BJ (cell line): Measurements from ENCODE around the gene RMI1. TPM values are rescaled to one million over a fixed set of nuclear protein-coding genes. Genes with fewer than 3 reads are reported as not detected.
A peak's percentile ranks its signal among the peaks of the same experiment; 100 is the strongest.

Experiments used
- CTCF ChIA-PET: fragments of 350-600 bp; formaldehyde crosslinking; extraction: SDS; loops from one replicate; lab custom pipeline; 2021; ENCODE audit warnings: antibody characterized with exemption, inconsistent platforms; lab: Yijun Ruan, JAX
- POLR2A ChIA-PET: fragments of 300-600 bp; sonication (Branson Sonifier 250); formaldehyde crosslinking; extraction: SDS; loops from one replicate; lab custom pipeline; 2021; ENCODE audit warnings: antibody characterized with exemption; lab: Charles Lee
- DNase-seq: peaks from one replicate; pipeline ENCODE4 v3.0.0-alpha.2; 2011; ENCODE audit warnings: low read depth
- H3K27me3 ChIP-seq: 2 replicates; pipeline ENCODE4 v1.6.0; 2011; ENCODE audit warnings: low read length; ENCODE audit not compliant: control insufficient read depth, insufficient read depth
- H3K36me3 ChIP-seq: 2 replicates; pipeline ENCODE4 v1.5.1; 2011; ENCODE audit warnings: low read length; ENCODE audit not compliant: control insufficient read depth, insufficient read depth
- H3K4me3 ChIP-seq: 2 replicates; pipeline ENCODE4 v1.5.1; 2011; ENCODE audit warnings: low read depth, mild to moderate bottlenecking, control low read depth, low read length
- CTCF ChIP-seq: IDR thresholded peaks from 2 replicates; pipeline ENCODE4 v1.5.1; 2011; ENCODE audit warnings: low read depth, mild to moderate bottlenecking, control low read depth, inconsistent platforms, low read length, moderate library complexity; ENCODE audit not compliant: insufficient read depth
- polyA plus RNA-seq: library from polyadenylated mRNA; depleted of rRNA; stranded (reverse); fragments of >200 nt; gene quantifications from 2 replicates; pipeline ENCODE4 v1.2.3, GENCODE V29; 2011

RMI1 gene
- polyA plus RNA-seq, 1 experiment = 0.76 TPM

GRCh38 chr9:83975300-83975699, 5.3 kb upstream of the RMI1 start:
- ChIA-PET POLR2A (interaction anchor here (0.6 kb wide), 1 partner anchor 16 kb away, joined by 4 read pairs; no protein-coding TSS in a partner anchor), CTCF (interaction anchor here (0.7 to 1.2 kb wide), 2 partner anchors 52 to 198 kb away, joined by 3 to 4 read pairs; no protein-coding TSS in a partner anchor)
- no peak for DNase-seq
- Histone ChIP-seq H3K4me3 (no peak overlapping the region), H3K36me3 (peaks cover 24% of the 10 kb centered on the region), H3K27me3 (no peaks in the 10 kb centered on the region)
- no peak for TF ChIP-seq CTCF

- no peak for DNase-seq
- POLR2A ChIA-PET = interaction anchor here (1.1 kb wide), 1 partner anchor 56 kb away, joined by 7 read pairs; the partner anchor contains the start of gene KIF27
- no peak overlapping the region for H3K4me3 ChIP-seq
- TF ChIP-seq CTCF = no peak
- H3K27me3 ChIP-seq = no peaks in the 10 kb centered on the region
- H3K36me3 ChIP-seq = peaks cover 22% of the 10 kb centered on the region
- CTCF ChIA-PET = interaction anchor here (1.2 kb wide), 3 partner anchors 16 to 285 kb away, joined by 4 read pairs; no protein-coding TSS in a partner anchor
Measured at GRCh38 chr9:83976372-83976771, 4.2 kb upstream of the RMI1 start.

GRCh38 chr9:83977196-83977595, 3.4 kb upstream of the RMI1 start:
- TF ChIP-seq CTCF = no peak
- no peak for DNase-seq
- POLR2A ChIA-PET = interaction anchor here (1.1 kb wide), 1 partner anchor 57 kb away, joined by 7 read pairs; the partner anchor contains the start of gene KIF27
- CTCF ChIA-PET = interaction anchor here (1.2 kb wide), 2 partner anchors 17 to 284 kb away, joined by 4 read pairs; no protein-coding TSS in a partner anchor
- H3K4me3 ChIP-seq = peak overlapping the region; percentile 100
- no peaks in the 10 kb centered on the region for H3K27me3 ChIP-seq
- H3K36me3 ChIP-seq = peaks cover 18% of the 10 kb centered on the region

- peaks cover 11% of the 10 kb centered on the region for H3K36me3 ChIP-seq
- POLR2A ChIA-PET = interaction anchor here (0.6 to 1.0 kb wide), 3 partner anchors 45 to 203 kb away, joined by 3 to 5 read pairs (median 4); no protein-coding TSS in a partner anchor
- CTCF ChIA-PET = interaction anchor here (0.8 to 1.8 kb wide), 4 partner anchors 193 to 336 kb away, joined by 3 to 13 read pairs (median 6); no protein-coding TSS in a partner anchor
Measured at GRCh38 chr9:83978992-83979811, 1.4 kb upstream of the RMI1 start.

More at GRCh38 chr9:83978992-83979811, 1.4 kb upstream of the RMI1 start:
- H3K27me3 ChIP-seq = no peaks in the 10 kb centered on the region
- no peak for DNase-seq
- TF ChIP-seq CTCF = no peak
- H3K4me3 ChIP-seq = peak overlapping the region; percentile 100
